HG03175 (cell line): ENCODE results near the gene SLC31A1.
"Not testable (repeated sequence)": the region's sequence is repeated elsewhere in the genome, so short reads cannot be mapped to it uniquely, and the experiment has no call there.

Experiments
- ATAC-seq: cut with Tn5 transposase; IDR thresholded peaks from one replicate; pipeline ENCODE4 v1.9.1; 2021; ENCODE audit warnings: mild to moderate bottlenecking, moderate library complexity; ENCODE audit not compliant: unreplicated experiment

The SLC31A1 gene

DNA sequence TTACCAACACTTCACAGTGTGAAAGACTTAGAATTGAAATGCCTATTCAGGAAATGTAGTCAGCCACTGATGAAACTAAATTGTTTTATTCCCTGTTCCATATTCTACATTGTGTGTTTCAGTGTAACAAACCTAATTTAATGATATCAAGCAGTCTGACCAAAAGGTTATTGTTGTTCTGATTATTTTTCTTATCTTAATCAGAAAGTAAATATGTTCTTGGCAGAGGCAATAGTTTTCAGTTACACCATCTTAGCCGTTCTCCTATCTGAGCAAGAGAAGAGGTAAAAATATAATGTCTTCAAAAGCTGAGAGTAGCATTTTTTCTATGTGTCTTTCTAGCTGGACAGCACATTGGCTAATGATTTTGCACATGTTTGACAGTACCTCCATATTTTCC, 36.9 kb downstream of the SLC31A1 start:
- ATAC-seq, result no peak

- ATAC-seq, result no peak
Measured at GRCh38 chr9:113261917-113262671, 40.8 kb downstream of the SLC31A1 start.

- ATAC-seq, result no peak
Measured at GRCh38 chr9:113266174-113266573, 44.8 kb downstream of the SLC31A1 start.

- no peak for ATAC-seq
Measured at GRCh38 chr9:113267911-113268566, 46.7 kb downstream of the SLC31A1 start.

DNA sequence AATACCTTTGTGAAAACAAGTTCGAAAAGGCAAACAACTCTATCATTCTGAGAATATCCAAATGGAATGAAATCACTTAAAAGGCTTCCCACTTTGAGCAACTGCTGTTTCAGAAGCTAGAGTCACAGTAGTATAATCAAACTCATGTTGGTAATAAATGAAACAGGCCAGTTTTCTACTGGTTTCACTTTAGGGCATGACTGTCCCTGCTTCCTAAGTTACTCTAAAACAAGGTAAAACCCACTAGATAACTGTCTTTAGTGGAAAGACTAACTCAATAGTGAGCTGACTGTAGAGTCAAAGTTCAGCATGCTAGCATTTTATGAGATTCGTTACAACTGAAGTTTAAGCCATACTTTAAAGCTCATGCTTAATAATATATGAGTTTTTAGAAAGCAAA, 48.0 kb downstream of the SLC31A1 start:
- no peak for ATAC-seq

- no peak for ATAC-seq
Measured at GRCh38 chr9:113269871-113270270, 48.5 kb downstream of the SLC31A1 start.

- peak; percentile 13 for ATAC-seq
Measured at GRCh38 chr9:113274474-113275156, 53.3 kb downstream of the SLC31A1 start.

DNA sequence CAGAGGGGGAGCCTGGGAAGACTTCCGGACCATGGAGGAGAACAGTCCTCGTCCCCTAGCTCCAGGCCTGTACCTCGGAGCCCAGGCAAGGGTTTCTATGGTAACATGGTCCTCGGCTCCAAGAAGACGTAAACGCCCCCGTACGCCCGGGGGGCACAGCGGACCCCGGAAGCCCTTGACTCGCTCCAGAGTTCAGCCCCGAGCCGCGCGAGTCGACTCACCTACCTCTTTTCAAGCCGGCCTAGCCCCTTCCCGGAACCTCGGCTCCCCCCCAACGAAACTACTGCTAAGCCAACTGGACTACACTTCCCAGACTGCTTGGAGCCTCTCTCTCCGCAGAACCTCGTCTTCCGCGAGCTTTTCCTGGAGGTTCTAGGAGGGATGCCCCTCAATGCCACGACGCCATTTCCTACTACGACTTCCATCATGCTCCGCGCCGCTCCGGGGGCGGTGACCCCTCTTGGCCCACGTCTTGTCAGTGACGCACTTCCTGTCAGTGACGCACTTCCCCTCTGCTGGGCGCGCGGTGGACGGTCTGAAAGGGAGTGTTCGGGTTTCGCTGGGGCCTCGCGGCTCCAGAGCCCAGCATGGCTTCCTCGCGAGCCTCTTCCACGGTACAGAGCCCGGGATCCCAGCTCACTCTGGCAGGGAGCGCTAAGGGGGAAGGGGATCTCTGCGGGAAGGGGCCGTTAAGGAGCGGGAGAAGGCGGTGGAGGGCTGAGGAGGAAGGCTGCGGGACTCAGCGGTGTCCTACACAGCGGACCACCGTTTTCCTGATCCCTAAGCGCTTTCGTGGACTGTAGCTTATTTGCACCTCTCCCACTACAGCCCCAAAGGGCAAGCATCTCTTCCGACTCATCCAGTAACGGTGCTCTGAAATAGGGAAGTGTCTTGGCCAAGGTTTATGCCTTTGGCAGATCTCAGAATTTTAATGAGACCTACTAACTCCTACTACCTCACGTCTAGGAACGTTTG, 54.1 kb downstream of the SLC31A1 start, which contains the start of the genes CDC26 and PRPF4:
Gene CDC26, minus strand, starts transcription at position 416 of the 975 bp plus-strand sequence. CDS start 3,065 bp downstream, outside the sequence.
Gene PRPF4, plus strand, starts transcription at position 502 of the 975 bp plus-strand sequence. Its CDS starts 86 bp downstream, at position 588.
- peak; percentile 98 for ATAC-seq

- ATAC-seq, result no peak
Measured at GRCh38 chr9:113278840-113279239, 57.5 kb downstream of the SLC31A1 start.

- no peak for ATAC-seq
Measured at GRCh38 chr9:113281356-113281755, 60.0 kb downstream of the SLC31A1 start.

GRCh38 chr9:113289091-113289490, 67.7 kb downstream of the SLC31A1 start:
- no peak for ATAC-seq

DNA sequence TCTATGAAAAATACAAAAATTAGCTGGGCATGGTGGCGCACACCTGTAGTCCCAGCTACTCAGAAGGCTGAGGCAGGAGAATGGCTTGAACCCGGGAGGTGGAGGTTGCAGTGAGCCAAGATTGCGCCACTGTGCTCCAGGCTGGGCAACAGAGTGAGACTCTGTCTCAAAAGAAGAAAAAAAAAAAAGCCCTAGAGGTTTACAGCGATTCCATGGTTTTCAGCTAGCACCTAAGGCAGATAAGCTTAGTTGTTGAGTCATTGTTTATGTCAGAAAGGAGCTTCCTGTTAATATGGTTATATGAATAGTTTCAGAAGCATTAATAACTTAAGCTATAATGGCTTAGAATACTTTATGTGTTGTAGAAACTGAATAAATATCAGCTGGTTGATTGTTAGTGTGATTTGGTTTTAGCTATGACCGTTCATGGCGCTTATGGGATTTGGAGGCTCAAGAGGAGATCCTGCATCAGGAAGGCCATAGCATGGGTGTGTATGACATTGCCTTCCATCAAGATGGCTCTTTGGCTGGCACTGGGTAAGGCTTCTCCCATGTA, 68.8 kb downstream of the SLC31A1 start:
- ATAC-seq, result no peak

DNA sequence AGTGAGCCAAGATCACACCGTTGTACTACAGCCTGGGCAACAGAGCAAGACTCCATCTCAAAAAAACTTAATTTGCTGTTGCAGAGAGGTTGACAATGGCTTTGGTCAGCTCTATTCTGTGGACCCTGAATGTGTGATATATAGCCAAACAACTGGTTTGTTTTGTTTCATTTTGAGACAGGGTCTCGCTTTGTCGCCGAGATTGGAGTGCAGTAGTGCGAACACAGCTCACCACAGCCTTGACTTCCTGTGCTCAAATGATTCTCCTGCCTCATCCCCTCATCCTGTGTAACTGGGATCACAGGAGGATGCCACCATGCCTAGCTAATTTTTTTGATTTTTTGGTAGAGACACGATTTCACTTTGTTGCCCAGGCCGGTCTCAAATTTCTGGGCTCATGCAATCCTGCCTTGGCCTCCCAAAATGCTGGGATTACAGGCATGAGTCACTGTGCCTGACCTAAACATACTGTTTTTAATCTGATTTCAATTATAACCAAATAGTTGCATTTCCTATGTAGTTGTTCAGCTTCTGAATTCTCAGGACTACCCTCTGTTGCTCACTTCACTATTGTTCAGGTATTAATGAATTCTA, 72.0 kb downstream of the SLC31A1 start:
- no peak for ATAC-seq

DNA sequence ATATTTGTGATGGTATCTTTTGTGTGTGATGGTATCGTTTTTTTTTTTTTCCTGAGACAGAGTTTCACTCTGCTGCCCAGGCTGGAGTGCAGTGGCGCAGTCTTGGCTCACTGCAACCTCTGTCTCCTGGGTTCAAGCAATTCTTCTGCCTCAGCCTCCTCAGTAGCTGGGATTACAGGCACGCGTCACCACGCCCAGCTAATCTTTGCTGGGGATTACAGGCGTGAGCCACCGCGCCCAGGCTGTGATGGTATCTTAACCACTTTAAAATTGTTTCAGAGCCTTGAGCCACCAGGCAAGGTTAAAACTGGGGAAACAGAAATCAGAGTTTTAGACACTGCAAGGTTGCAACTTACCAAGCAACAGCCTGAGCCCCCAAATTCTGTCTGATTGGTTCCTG, 74.9 kb downstream of the SLC31A1 start:
- not testable (repeated sequence) for ATAC-seq

GRCh38 chr9:113296796-113297558, 75.6 kb downstream of the SLC31A1 start:
- ATAC-seq, result no peak

DNA sequence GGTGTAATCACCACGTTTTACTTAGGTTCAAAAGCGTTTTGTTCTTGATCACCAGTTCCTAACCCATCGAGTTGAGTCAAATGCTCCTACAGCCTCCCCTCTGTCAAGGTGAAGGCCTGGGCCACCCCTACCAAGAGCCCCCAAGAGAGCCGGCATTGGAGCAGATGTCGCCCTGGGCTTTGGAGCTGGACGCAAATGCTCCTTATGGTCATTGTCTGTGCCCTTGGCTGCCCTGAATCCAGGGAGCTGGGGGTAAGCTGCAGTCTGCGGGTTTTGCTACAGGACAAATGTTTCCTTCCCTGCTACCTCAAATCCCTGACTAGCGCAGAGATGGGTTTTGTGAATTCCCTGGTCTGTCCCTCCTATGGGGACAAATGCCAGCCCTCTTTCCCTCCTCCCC, 77.0 kb downstream of the SLC31A1 start:
- ATAC-seq, result no peak

- ATAC-seq, result no peak
Measured at GRCh38 chr9:113298924-113299770, 77.8 kb downstream of the SLC31A1 start.

DNA sequence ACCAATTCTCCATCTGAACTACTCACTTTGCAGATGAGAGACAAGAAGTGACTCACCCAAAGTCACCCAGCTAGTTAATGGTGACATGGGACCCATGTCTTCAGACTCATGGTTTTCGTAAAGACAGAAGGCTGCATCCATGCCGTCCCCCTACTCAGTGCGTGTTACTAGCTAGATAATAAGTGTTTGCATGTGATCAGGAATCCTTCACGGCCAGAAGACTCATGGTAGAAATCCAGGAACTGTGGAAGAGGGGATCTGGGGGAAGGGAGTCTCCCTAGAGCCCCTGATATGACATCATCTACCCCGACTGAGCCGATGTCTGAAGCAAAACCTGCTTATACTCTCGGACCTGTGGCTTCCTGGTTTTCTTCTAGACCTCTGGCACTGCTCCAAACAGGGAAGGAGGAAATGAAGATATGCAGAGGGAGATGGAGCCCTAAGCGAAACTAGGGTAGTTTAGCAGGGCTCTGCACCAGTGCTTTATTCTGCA, 78.5 kb downstream of the SLC31A1 start:
- ATAC-seq, result no peak
